ENCODE measurements around the gene GRPEL1. TPM values are rescaled to one million over a fixed set of nuclear protein-coding genes. Genes with fewer than 3 reads are reported as not detected.

GRPEL1 gene
- total and polyA plus RNA-seq, 9 of the 15 experiments (the other 6 are each of a cell fraction or from before 2014, with no cell fraction given) = 43.4 to 192 (median 86.6) TPM

- POLR2A ChIA-PET = interaction anchor here (0.6 kb wide), 1 partner anchor 20 kb away, joined by 3 read pairs; the partner anchor contains the start of gene TADA2B
- Histone ChIP-seq H3K9ac (ENCODE audit: insufficient read depth in 1 of 2, low read depth in 2 of 2, low read length in 2 of 2) (no peak overlapping the region), H3K4me2 (ENCODE audit: insufficient read depth, low read length) (no peak overlapping the region), H3K4me3 (no peak overlapping the region), H3K79me2 (ENCODE audit: control insufficient read depth, insufficient read depth, low read length) (peaks cover 49% of the 10 kb centered on the region), H3K27me3 (ENCODE audit: control insufficient read depth in 2 of 2, insufficient read depth in 2 of 2, low read length in 2 of 2) (no peaks in the 10 kb centered on the region), H3K9me1 (ENCODE audit: control insufficient read depth, insufficient read depth, low read length) (no peaks in the 10 kb centered on the region), H4K20me1 (replicated peaks; ENCODE audit: control insufficient read depth, insufficient read depth, low read length) (peaks cover 8% of the 10 kb centered on the region; the same call in 1 of the 2 replicates), H3K4me1 (replicated peaks in 1 of 2; ENCODE audit: control insufficient read depth in 2 of 2, insufficient read depth in 2 of 2, low read length in 2 of 2) (peaks cover 11 to 24% of the 10 kb centered on the region in 2 experiments; a peak in 4 of 5 replicates), H2AFZ (ENCODE audit: low read depth, low read length) (no peak overlapping the region), H3K27ac (ENCODE audit: extremely low read depth, low read depth, low read length) (no peak overlapping the region), H3K36me3 (ENCODE audit: control insufficient read depth, insufficient read depth, low read length) (peaks cover 79% of the 10 kb centered on the region), H3K9me3 (replicated peaks; ENCODE audit: control insufficient read depth, insufficient read depth, low read depth, low read length) (no peaks in the 10 kb centered on the region)
- ATAC-seq (no peak), DNase-seq (ENCODE audit: extremely low read depth in 1 of 4, low spot score in 3 of 4) (no peak), FAIRE-seq (no peak)
- TF ChIP-seq ZNF395 (CRISPR knock-in tag; IDR thresholded peaks at IDR 0.05) = no peak
- TF ChIP-seq NFIC (IDR thresholded peaks at IDR 0.05) = peak; percentile 64
- CTCF ChIA-PET (ENCODE audit: low intra/inter-chr PET ratio) = no interaction called here
- intact Hi-C loops (cut with micrococcal nuclease) (no loop called here), in situ Hi-C loops (cut with MboI) (no loop called here)
- 93% methylated on average over 4 of the region's 4 CpGs for WGBS (ENCODE audit: insufficient coverage, low coverage, missing lambda C conversion rate)
- BruUV-seq (replicated peaks) = no TSS peak
Measured at GRCh38 chr4:7063362-7063761, 4.5 kb downstream of the GRPEL1 start.

GRCh38 chr4:7062816-7063215 is 5.0 kb downstream of the GRPEL1 start:
- no peak overlapping the region for H3K4me3 ChIP-seq
- no TSS peak for BruUV-seq (replicated peaks)
- peaks cover 8% of the 10 kb centered on the region; the same call in 1 of the 2 replicates for H4K20me1 ChIP-seq (replicated peaks; ENCODE audit: control insufficient read depth, insufficient read depth, low read length)
- no peak overlapping the region for H3K27ac ChIP-seq (ENCODE audit: extremely low read depth, low read depth, low read length)
- H3K9ac ChIP-seq (ENCODE audit: insufficient read depth in 1 of 2, low read depth in 2 of 2, low read length in 2 of 2) = no peak overlapping the region
- ATAC-seq (no peak), DNase-seq (ENCODE audit: extremely low read depth in 1 of 4, low spot score in 3 of 4) (no peak), FAIRE-seq (no peak)
- in situ Hi-C loops (cut with MboI) = no loop called here
- POLR2A ChIA-PET = interaction anchor here (0.7 to 1.2 kb wide), 4 partner anchors 10 to 43 kb away, joined by 3 to 8 read pairs (median 4); partner anchors contain the start of gene TADA2B
- peaks cover 80% of the 10 kb centered on the region for H3K36me3 ChIP-seq (ENCODE audit: control insufficient read depth, insufficient read depth, low read length)
- no peaks in the 10 kb centered on the region for H3K27me3 ChIP-seq (ENCODE audit: control insufficient read depth in 2 of 2, insufficient read depth in 2 of 2, low read length in 2 of 2)
- H3K4me1 ChIP-seq (replicated peaks in 1 of 2; ENCODE audit: control insufficient read depth in 2 of 2, insufficient read depth in 2 of 2, low read length in 2 of 2) = peaks cover 11 to 22% of the 10 kb centered on the region in 2 experiments; a peak in 4 of 5 replicates
- CTCF ChIA-PET (ENCODE audit: low intra/inter-chr PET ratio) = no interaction called here
- no peak for TF ChIP-seq BRD9 (IDR thresholded peaks at IDR 0.05; ENCODE audit: low read depth, partially characterized antibody)
- no peak for TF ChIP-seq ELF1 (tag; IDR thresholded peaks at IDR 0.05)
- no peak for TF ChIP-seq PATZ1 (CRISPR knock-in tag; IDR thresholded peaks at IDR 0.05; ENCODE audit: borderline replicate concordance)
- no peak for TF ChIP-seq ZFX (CRISPR knock-in tag; IDR thresholded peaks at IDR 0.05)
- TF ChIP-seq NFE2 (IDR thresholded peaks at IDR 0.05; ENCODE audit: low read depth) = no peak
- H3K79me2 ChIP-seq (ENCODE audit: control insufficient read depth, insufficient read depth, low read length) = peaks cover 46% of the 10 kb centered on the region
- H3K4me2 ChIP-seq (ENCODE audit: insufficient read depth, low read length) = no peak overlapping the region
- H3K9me1 ChIP-seq (ENCODE audit: control insufficient read depth, insufficient read depth, low read length) = no peaks in the 10 kb centered on the region
- 96% methylated on average over 3 of the region's 4 CpGs for WGBS (ENCODE audit: insufficient coverage, low coverage, missing lambda C conversion rate)
- H3K9me3 ChIP-seq (replicated peaks; ENCODE audit: control insufficient read depth, insufficient read depth, low read depth, low read length) = no peaks in the 10 kb centered on the region
- H2AFZ ChIP-seq (ENCODE audit: low read depth, low read length) = no peak overlapping the region
- intact Hi-C loops (cut with micrococcal nuclease) = no loop called here

Data from K562 (cell line).